H1 (cell line): ENCODE results near the gene C5orf22. TPM values are rescaled to one million over a fixed set of nuclear protein-coding genes. Genes with fewer than 3 reads are reported as not detected.

Experiments used
- CEBPB ChIP-seq: IDR thresholded peaks from 2 replicates; pipeline ENCODE4 v1.6.1; 2012; ENCODE audit warnings: low read depth, low read length
- CHD7 ChIP-seq: fragments of 300-600 bp; sonication (generic); IDR thresholded peaks from 2 replicates; pipeline ENCODE4 v1.7.1; 2012; ENCODE audit warnings: low read length, moderate library complexity, mild to moderate bottlenecking, inconsistent platforms; ENCODE audit not compliant: insufficient replicate concordance
- FOSL1 ChIP-seq: IDR thresholded peaks from 2 replicates; pipeline ENCODE4 v1.6.1; 2011; ENCODE audit warnings: mild to moderate bottlenecking, low read depth, low read length, moderate library complexity; ENCODE audit not compliant: insufficient read depth
- TAF7 ChIP-seq: optimal IDR thresholded peaks from 2 replicates; pipeline ENCODE3; 2011; ENCODE audit warnings: low read depth, mild to moderate bottlenecking, inconsistent platforms, low read length, moderate library complexity, borderline replicate concordance
- polyA plus RNA-seq, 7 experiments: library from polyadenylated mRNA; depleted of rRNA in 3 of 7; stranded (reverse) in 5 of 7; unstranded in 2 of 7; fragments of >200 nt in 5 of 7; fragments of 200-250 nt in 2 of 7; gene quantifications; 1 replicate in 5 of 7; 2 replicates in 1 of 7; 4 replicates in 1 of 7; pipeline versions ENCODE4 v1.2.1 to v1.2.3, GENCODE V29; 2011 to 2013; ENCODE audit warnings: missing spikeins in 2 of 7, mixed read lengths in 2 of 7
- total RNA-seq: library from RNA; stranded (reverse); fragmentation: NEBNext Ultra II Directional; extraction: Animal tissue kit (Norgen Biotek cat#: 25700); gene quantifications from 2 replicates; pipeline ENCODE4 v1.2.1, GENCODE V29; 2021

C5orf22 gene
- total and polyA plus RNA-seq, 2 of the 8 experiments (the other 6 are each of a cell fraction or from before 2014, with no cell fraction given), result 19.6 to 36.2 TPM

- TF ChIP-seq CHD7 (no peak), FOSL1 (no peak), CEBPB (no peak), TAF7 (no peak)
These were observed 35.8 kb upstream of the C5orf22 start (continued) for GRCh38 chr5:31496301-31496700.
